ENCODE data around the gene RANBP1.

Gene RANBP1

GRCh38 chr22:20173246-20173645 is 57.3 kb downstream of the RANBP1 start:
- H3K27ac ChIP-seq (ENCODE audit: low read depth, low read length), result no peak overlapping the region
- H3K9ac ChIP-seq (ENCODE audit: low read length), result no peak overlapping the region
- H3K4me3 ChIP-seq (ENCODE audit: low read depth, low read length), result no peak overlapping the region
- no peaks in the 10 kb centered on the region for H3K9me3 ChIP-seq (ENCODE audit: control insufficient read depth, insufficient read depth, low read depth, low read length)
- no peaks in the 10 kb centered on the region for H3K27me3 ChIP-seq (ENCODE audit: control insufficient read depth, insufficient read depth, low read length)
- no peaks in the 10 kb centered on the region for H3K36me3 ChIP-seq (ENCODE audit: control insufficient read depth, insufficient read depth, low read length)
- no peaks in the 10 kb centered on the region; the same call in 1 of the 2 replicates for H3K4me1 ChIP-seq (ENCODE audit: control insufficient read depth, insufficient read depth, low read length)

DNA sequence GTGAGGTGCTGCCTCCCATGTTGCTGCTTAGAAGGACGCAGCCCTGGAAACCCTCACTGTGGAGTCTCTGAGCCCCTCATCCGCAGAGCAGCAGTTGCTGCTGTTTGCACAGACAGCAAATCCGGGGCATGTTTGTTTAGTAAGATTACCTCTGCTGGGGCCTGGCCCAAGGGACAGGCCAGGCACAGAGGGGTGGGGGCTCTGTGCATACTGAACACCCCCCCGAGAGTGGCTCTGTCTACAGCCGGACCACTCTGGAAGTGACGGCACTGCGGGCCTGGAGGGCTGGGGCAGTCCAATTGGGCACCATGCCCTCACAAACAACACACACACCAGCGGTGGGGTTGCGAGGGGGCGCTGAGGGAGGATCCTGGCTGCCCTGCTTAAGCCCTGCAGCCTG is 57.9 kb downstream of the RANBP1 start:
- no peaks in the 10 kb centered on the region for H3K27me3 ChIP-seq (ENCODE audit: control insufficient read depth, insufficient read depth, low read length)
- H3K9me3 ChIP-seq (ENCODE audit: control insufficient read depth, insufficient read depth, low read depth, low read length), result no peaks in the 10 kb centered on the region
- no peak overlapping the region for H3K4me3 ChIP-seq (ENCODE audit: low read depth, low read length)
- no peak overlapping the region for H3K9ac ChIP-seq (ENCODE audit: low read length)
- no peaks in the 10 kb centered on the region for H3K36me3 ChIP-seq (ENCODE audit: control insufficient read depth, insufficient read depth, low read length)
- H3K27ac ChIP-seq (ENCODE audit: low read depth, low read length), result no peak overlapping the region
- no peaks in the 10 kb centered on the region; the same call in 1 of the 2 replicates for H3K4me1 ChIP-seq (ENCODE audit: control insufficient read depth, insufficient read depth, low read length)

- Histone ChIP-seq H3K9me3 (ENCODE audit: control insufficient read depth, insufficient read depth, low read depth, low read length) (no peaks in the 10 kb centered on the region), H3K4me1 (ENCODE audit: control insufficient read depth, insufficient read depth, low read length) (no peaks in the 10 kb centered on the region; the same call in 1 of the 2 replicates), H3K4me3 (ENCODE audit: low read depth, low read length) (no peak overlapping the region), H3K9ac (ENCODE audit: low read length) (no peak overlapping the region), H3K27ac (ENCODE audit: low read depth, low read length) (no peak overlapping the region), H3K36me3 (ENCODE audit: control insufficient read depth, insufficient read depth, low read length) (no peaks in the 10 kb centered on the region), H3K27me3 (ENCODE audit: control insufficient read depth, insufficient read depth, low read length) (no peaks in the 10 kb centered on the region)
Measured at GRCh38 chr22:20174785-20175596, 59.1 kb downstream of the RANBP1 start.

DNA sequence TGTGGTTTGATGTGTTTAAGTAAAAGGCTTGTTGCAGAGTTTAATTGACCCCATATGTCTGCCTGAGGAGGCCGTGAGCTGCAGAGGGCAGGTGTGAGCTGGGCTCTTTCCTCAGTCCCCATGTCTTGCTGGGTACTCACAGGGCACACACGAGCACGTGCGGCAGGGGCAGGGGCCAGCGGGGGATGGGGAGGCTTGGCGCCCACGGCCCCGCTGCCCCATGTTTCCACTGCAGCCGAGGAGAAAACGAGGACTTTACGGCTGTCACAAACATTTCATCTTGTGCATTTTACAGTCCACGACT is 59.6 kb downstream of the RANBP1 start:
- Histone ChIP-seq H3K27me3 (ENCODE audit: control insufficient read depth, insufficient read depth, low read length) (no peaks in the 10 kb centered on the region), H3K9ac (ENCODE audit: low read length) (no peak overlapping the region), H3K36me3 (ENCODE audit: control insufficient read depth, insufficient read depth, low read length) (no peaks in the 10 kb centered on the region), H3K9me3 (ENCODE audit: control insufficient read depth, insufficient read depth, low read depth, low read length) (no peaks in the 10 kb centered on the region), H3K4me1 (ENCODE audit: control insufficient read depth, insufficient read depth, low read length) (no peaks in the 10 kb centered on the region; the same call in 1 of the 2 replicates), H3K4me3 (ENCODE audit: low read depth, low read length) (no peak overlapping the region), H3K27ac (ENCODE audit: low read depth, low read length) (no peak overlapping the region)

DNA sequence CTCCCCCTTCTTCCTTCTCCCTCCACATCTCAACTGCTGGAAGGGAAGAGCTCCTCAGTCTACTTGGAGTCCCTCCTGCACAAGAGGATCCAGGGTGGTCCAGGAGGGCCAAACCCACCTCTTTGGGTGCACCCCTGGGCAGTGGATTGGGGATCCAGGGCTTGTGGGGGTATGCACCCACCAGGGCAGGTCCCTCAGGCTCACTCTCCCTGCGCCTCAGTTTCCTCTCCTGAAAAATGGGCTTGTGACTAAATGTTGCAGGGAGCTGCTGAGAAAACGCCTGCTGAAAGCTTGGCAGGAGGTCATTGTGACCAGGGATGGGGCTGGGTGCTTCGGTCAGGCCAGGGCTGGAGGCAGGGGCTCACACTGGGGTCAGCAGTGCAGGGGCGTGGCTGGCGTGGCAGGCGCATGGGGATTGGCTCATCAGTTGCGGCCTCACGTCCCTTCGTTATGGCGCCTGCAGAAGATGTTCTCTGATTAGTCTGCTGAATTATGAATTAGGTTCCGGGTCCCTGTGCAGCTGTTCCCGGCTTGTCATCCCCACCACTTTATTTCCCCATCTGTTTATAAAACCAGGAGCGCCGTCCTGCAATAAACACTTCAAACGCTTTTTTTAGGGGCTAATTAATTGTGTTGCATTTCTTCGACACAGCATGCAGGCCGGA is 60.6 kb downstream of the RANBP1 start:
- Histone ChIP-seq H3K36me3 (ENCODE audit: control insufficient read depth, insufficient read depth, low read length) (no peaks in the 10 kb centered on the region), H3K27ac (ENCODE audit: low read depth, low read length) (no peak overlapping the region), H3K9ac (ENCODE audit: low read length) (no peak overlapping the region), H3K4me1 (ENCODE audit: control insufficient read depth, insufficient read depth, low read length) (no peaks in the 10 kb centered on the region; the same call in 1 of the 2 replicates), H3K4me3 (ENCODE audit: low read depth, low read length) (no peak overlapping the region), H3K27me3 (ENCODE audit: control insufficient read depth, insufficient read depth, low read length) (no peaks in the 10 kb centered on the region), H3K9me3 (ENCODE audit: control insufficient read depth, insufficient read depth, low read depth, low read length) (no peaks in the 10 kb centered on the region)
